Loucy (cell line): ENCODE measurements around the gene EIF1.

Source experiments
- CTCF ChIP-seq: fragments of 200-600 bp; sonication (generic); conservative IDR thresholded peaks from 2 replicates; pipeline ENCODE4 v1.5.1; 2014; ENCODE audit warnings: mild to moderate bottlenecking, antibody characterized with exemption, low read length
- EZH2phosphoT487 ChIP-seq: fragments of 200-600 bp; IDR thresholded peaks from 2 replicates; pipeline ENCODE4 v1.6.1; 2018; ENCODE audit warnings: antibody characterized with exemption, mild to moderate bottlenecking, moderate library complexity, borderline replicate concordance

GRCh38 chr17:41684035-41684434 lies 4.7 kb upstream of the EIF1 start:
- TF ChIP-seq CTCF (no peak), EZH2phosphoT487 (no peak)
